HG03108 (cell line): ENCODE measurements around the gene CFAP69.
"Not testable (repeated sequence)": the region's sequence is repeated elsewhere in the genome, so short reads cannot be mapped to it uniquely, and the experiment has no call there.

Experiments
- ATAC-seq: cut with Tn5 transposase; IDR thresholded peaks from one replicate; pipeline ENCODE4 v1.9.1; 2021; ENCODE audit warnings: moderate library complexity; ENCODE audit not compliant: unreplicated experiment

The CFAP69 gene

DNA sequence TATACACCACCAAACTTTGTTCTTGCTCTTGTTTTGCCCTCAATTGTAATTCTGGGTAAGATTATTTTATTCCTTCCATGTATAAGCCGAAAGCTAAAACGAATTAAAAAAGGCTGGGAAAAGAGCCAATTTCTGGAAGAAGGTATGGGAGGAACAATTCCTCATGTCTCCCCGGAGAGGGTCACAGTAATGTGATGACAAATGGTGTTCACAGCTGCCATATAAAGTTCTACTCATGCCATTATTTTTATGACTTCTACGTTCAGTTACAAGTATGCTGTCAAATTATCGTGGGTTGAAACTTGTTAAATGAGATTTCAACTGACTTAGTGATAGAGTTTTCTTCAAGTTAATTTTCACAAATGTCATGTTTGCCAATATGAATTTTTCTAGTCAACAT lies 12.5 kb upstream of the CFAP69 start:
- ATAC-seq: no peak

DNA sequence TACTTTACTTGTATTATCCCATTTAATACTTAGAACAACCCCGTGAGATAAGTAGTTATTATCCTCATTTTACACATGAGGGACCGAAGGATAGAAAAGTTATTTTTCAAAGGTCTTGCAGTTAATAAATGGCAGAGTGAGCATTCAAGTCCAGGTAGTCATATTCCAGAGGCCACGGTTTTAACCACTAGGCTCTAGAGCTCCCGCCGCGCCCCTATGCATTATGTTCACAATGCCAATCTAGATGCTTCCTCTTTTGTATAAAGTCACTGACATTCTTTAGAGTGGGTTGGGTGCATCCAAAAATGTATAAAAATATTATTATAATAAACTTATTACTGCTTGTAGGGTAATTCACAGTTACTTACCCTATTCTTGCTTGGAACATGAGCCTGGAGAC lies 11.4 kb upstream of the CFAP69 start:
- ATAC-seq: no peak

DNA sequence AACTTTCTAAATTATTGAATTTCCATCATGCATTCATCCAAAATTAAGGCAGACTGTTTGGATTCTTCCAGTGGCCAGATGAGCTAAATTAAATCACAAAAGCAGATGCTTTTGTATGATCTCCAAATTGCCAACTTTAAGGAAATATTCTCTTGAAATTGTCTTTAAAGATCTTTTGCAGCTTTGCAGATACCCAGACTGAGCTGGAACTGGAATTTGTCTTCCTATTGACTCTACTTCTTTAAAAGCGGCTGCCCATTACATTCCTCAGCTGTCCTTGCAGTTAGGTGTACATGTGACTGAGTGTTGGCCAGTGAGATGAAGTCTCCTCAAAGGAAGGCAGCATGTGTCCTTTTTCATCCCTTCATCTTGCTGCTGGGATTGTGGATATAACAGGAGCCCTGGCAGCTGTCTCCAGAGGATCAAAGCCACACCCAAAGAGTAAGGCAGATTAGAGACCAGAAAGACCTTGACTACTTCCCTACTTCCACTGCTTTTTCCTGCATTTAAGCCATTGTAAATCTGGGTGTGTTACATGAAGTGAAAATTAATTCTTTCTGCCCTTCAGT lies 8.2 kb upstream of the CFAP69 start:
- ATAC-seq: no peak

- no peak for ATAC-seq
These were observed 7.0 kb upstream of the CFAP69 start for GRCh38 chr7:90238022-90238421.

DNA sequence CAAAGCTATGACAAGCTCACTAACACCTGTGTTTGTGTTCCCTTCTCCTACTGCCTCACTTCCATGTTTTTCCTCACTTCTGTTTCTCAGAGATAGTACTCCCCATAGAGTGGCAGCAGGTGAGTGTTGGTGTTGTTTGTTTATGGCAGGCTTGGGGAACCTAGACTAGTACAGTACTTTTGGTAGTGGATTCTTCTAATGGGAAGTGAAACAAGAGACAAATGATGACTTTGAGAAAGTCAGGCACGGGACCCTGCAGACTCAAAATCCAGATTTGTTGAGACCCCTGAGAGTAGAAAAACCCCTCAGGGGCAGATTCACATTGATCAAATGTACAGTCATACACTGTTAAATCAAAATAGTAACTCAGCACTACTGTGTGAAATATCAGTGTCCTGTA lies 6.4 kb upstream of the CFAP69 start:
- no peak for ATAC-seq

DNA sequence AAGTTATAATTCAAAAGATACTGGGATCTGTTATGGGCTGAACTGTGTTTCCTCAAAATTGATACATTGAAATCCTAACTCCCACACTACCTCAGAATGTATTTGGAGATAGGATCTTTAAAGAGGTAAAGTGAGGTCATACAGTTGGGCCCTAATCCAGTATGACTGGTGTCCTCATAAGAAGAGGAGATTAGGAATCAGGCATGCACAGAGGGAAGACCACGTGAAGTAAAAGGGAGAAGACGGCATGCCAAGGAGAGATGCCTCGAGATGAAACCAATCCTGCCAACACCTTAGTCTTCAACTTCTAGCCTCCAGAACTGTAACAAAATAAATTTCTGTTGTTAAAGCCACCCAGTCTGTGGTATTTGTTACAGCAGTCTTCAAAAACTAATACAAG lies 5.9 kb upstream of the CFAP69 start:
- no peak for ATAC-seq

DNA sequence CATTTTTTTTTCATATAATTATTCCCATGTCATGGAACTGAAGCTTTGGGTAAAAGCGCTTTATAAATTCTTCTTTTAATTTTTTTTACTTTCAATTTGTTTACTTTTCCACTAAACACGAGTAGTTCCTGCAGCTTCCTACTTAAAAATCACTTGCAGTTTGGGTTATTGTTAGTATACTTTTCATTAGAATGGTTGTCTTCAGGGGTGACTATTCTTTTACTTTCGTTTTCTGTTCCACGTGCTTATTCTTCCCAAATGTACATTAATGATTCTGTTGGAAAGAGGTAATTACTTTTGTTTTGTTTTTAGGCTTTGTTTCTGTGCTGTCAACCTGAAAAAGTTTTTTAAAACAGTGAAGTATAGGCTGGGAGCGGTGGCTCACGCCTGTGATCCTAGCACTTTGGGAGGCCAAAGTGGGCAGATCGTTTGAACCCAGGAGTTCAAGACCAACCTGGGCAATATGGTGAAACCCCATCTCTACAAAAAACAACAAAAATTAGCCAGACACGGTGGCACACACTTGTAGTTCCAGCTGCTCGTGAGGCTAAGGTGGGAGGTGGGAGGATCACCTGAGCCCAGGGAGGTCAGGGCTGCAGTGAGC lies 5.2 kb upstream of the CFAP69 start:
- no peak for ATAC-seq

GRCh38 chr7:90242369-90243168 lies 2.4 kb upstream of the CFAP69 start:
- ATAC-seq: peak; percentile 41

DNA sequence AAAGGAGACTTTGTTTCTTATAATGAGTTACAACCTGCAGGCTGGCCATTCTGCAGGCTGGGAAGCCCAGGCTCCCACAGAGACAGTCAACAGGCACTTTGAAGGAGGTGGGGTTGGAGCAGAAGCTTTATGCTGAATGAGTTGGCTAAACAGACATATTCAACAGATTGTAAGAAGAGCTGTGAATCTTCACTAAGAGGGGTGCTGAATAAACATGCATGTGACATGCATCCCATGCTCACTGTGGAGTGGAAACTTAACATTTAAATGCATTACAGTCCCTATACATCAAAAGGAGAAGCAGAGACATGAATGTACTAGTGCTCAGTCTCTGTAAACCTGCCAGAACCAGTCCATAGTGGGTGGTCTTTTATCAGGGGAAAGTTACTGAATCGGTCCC lies 1.4 kb upstream of the CFAP69 start:
- no peak for ATAC-seq

DNA sequence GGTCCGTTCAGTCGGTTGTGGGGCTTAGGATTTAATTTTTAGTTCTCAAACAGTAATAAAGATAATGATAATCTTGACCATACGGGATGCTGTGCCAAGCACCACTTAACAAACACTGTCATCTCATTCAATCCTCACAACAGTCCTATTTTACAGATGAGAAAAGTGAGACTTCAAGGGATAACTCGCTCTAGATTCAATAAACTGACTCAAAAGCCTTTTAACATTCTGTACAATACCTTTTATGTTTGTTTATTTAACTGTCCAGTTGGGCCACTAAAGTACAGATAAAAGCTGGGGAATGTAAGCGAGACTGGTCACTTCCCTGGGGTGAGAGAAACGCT lies 437 bp upstream of the CFAP69 start:
- no peak for ATAC-seq

DNA sequence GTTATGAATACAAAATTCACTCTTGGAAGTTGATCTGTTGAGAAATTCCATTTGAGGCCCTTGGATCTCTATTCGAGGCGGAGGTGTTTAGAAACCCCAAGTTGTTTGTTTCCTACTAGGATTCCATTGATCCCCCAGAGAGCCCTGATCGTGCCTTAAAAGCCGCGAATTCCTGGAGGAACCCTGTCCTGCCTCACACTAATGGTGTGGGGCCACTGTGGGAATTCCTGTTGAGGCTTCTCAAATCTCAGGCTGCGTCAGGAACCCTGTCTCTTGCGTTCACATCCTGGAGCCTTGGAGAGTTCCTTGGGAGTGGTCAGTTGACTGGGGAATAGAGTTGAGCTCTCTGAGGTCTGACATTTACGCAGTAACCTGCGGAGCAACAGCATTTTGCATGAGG lies 1.2 kb downstream of the CFAP69 start:
- ATAC-seq: no peak

- no peak for ATAC-seq
These were observed 3.7 kb downstream of the CFAP69 start for GRCh38 chr7:90248706-90249105.

DNA sequence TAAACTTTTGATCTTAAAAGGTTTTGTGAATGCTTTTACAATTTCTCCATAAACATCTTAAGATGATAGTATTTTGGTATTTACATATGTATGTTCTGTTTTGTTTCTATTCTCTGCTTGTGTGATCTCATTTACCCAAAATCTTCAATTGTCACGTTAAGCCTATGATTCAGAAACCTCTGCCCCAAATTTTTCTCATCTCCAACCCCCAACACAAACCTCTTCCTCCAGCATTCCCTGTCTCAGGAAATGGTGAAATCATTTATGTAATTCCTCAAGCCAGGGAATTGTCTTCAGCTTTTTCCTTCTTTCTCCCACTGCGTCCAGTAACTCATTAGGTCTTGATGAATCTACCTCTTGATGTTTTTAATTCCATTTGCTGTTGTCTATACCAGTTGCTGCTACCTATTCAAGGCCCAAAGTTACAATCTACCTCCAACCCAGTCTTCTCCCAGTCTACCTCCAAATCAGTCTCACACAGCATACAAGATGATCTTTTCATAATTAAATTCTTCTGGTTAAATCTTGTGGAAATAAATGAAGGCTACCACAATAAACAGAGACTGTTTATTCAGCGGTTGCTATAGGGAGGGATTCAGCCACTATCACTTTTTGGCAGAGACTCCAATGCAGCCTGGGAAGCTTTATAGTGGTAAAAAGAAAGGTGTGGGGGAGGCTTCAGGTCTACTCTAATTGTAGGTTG lies 5.8 kb downstream of the CFAP69 start:
- ATAC-seq: no peak

- ATAC-seq: no peak
These were observed 6.3 kb downstream of the CFAP69 start for GRCh38 chr7:90251304-90251635.

GRCh38 chr7:90256011-90256410 lies 11.0 kb downstream of the CFAP69 start:
- ATAC-seq: not testable (repeated sequence)

DNA sequence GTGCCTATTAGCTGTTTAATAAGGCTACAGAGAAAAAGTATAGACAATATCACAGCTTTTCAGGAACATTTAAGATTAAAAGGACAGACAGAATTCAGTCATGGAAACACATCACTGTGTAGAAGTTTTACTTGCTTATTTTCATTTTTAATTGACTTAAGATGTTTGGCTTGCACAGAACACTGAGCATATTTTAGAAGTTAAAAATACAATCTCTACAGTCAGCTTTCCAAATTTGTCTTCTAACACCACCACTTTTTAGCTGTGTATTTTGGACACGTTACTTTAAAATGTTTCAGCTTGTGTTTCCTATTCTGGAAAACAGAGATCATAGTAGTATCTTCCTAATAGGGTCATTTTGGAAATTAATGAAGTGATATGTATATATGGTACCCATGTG lies 11.8 kb downstream of the CFAP69 start:
- ATAC-seq: no peak

DNA sequence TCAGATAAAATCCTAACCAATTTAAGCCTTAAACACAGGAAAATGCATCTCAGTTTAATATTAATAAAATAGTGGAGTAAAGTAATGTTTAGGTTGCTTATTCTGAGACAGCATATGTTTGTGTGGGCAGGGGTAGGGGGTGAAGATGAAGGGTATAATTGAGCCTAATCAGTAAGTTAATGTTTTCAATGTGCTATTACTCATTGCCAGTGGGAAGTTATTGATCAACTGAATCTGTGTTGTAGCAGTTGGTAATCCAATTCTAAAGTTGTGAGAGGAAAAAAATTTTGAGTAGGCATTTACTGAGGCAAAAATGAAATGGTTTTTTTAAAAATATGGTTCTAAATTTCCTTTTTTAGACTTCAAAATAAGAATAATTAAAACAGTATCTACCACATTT lies 16.5 kb downstream of the CFAP69 start:
- ATAC-seq: no peak

DNA sequence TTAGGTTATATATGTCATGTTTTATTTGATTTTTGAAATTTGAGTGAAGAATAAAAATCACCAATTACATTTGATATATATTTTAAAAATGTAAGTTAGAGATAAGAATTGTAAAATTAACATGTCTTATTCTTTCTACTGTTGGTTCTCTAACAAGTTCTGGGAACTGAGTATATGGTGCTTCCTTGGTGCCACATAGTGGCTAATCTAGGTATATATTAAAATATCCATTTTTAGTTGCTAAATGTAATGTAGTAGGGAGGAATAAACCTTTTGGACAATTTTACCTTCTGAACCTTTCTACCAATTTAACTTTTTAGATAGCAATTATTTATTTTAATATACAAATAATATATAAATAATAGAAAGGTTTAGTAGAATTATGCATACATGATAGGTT lies 17.5 kb downstream of the CFAP69 start:
- ATAC-seq: peak; percentile 72

- no peak for ATAC-seq
These were observed 21.8 kb downstream of the CFAP69 start for GRCh38 chr7:90266808-90267207.

DNA sequence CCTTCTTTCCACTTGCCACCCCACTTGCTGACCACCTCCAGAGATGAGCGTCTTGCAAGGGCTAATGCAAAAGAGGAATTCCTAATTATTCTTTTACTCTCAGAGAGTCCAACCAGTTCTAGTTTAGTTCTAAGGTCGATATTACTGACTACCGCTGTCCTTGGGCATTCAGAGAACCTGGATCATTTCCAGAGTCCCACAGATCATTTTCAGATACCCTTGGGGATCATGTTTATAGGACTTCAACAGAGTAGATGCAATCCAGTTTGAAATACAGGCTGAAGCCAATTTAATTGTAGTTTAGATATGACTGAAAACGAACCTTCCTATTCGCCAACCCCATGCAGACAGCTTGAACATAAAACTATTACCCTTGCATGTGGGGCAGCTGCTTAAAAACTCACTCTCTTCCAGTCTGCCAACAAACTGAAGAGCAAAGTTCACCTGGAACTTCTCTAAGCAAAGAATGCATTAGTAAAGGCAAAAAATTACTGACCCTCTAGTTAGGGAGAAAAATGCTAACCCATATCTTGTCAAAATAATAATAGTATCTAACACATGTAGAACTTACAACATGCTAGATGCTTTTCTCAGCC lies 22.4 kb downstream of the CFAP69 start:
- no peak for ATAC-seq

- no peak for ATAC-seq
These were observed 24.2 kb downstream of the CFAP69 start for GRCh38 chr7:90269163-90269562.
